ENCODE results near the gene ITPR3.
"Not testable (repeated sequence)": the region's sequence is repeated elsewhere in the genome, so short reads cannot be mapped to it uniquely, and the experiment has no call there.

Gene ITPR3

GRCh38 chr6:33591424-33592032 lies 29.6 kb upstream of the ITPR3 start:
- DNase-seq, result no peak

GRCh38 chr6:33592280-33592594 lies 28.9 kb upstream of the ITPR3 start:
- DNase-seq, result no peak

GRCh38 chr6:33592595-33593413 lies 28.3 kb upstream of the ITPR3 start:
- no peak for DNase-seq

GRCh38 chr6:33593414-33593727 lies 27.8 kb upstream of the ITPR3 start:
- DNase-seq, result no peak

GRCh38 chr6:33595001-33595846 lies 25.9 kb upstream of the ITPR3 start:
- no peak for DNase-seq

- not testable (repeated sequence) for DNase-seq
These were observed 24.2 kb upstream of the ITPR3 start for GRCh38 chr6:33596894-33597293.

- DNase-seq, result no peak
These were observed 23.4 kb upstream of the ITPR3 start for GRCh38 chr6:33597551-33598322.

- no peak for DNase-seq
These were observed 21.6 kb upstream of the ITPR3 start for GRCh38 chr6:33599413-33599938.

- DNase-seq, result no peak
These were observed 20.4 kb upstream of the ITPR3 start for GRCh38 chr6:33600761-33601160.

- no peak for DNase-seq
These were observed 18.9 kb upstream of the ITPR3 start for GRCh38 chr6:33602180-33602579.

- DNase-seq, result no peak
These were observed 15.9 kb upstream of the ITPR3 start for GRCh38 chr6:33604941-33605854.

- no peak for DNase-seq
These were observed 14.5 kb upstream of the ITPR3 start for GRCh38 chr6:33606642-33607041.

- no peak for DNase-seq
These were observed 13.9 kb upstream of the ITPR3 start for GRCh38 chr6:33607126-33607783.

GRCh38 chr6:33607784-33608161 lies 13.3 kb upstream of the ITPR3 start:
- DNase-seq, result no peak

- no peak for DNase-seq
These were observed 12.1 kb upstream of the ITPR3 start for GRCh38 chr6:33609019-33609418.

- DNase-seq, result no peak
These were observed 11.6 kb upstream of the ITPR3 start for GRCh38 chr6:33609528-33609927.

- DNase-seq, result no peak
These were observed 11.1 kb upstream of the ITPR3 start for GRCh38 chr6:33610067-33610466.

- DNase-seq, result no peak
These were observed 10.1 kb upstream of the ITPR3 start for GRCh38 chr6:33610779-33611732.

- no peak for DNase-seq
These were observed 7.9 kb upstream of the ITPR3 start for GRCh38 chr6:33613146-33613794.

- DNase-seq, result no peak
These were observed 7.3 kb upstream of the ITPR3 start for GRCh38 chr6:33613795-33614168.
